ENCODE results near the gene CISH.

CISH gene, protein sequence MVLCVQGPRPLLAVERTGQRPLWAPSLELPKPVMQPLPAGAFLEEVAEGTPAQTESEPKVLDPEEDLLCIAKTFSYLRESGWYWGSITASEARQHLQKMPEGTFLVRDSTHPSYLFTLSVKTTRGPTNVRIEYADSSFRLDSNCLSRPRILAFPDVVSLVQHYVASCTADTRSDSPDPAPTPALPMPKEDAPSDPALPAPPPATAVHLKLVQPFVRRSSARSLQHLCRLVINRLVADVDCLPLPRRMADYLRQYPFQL

GRCh38 chr3:50611464-50612233, at the start of gene CISH:
TSS of gene CISH (minus strand) at chr3:50611774. CDS start at chr3:50611650, 124 bp downstream.
- Histone ChIP-seq H3K4me3 (ENCODE audit: low read depth, low read length) (peak within 1 kb of the TSS; percentile 85), H3K36me3 (ENCODE audit: insufficient read depth, low read length) (no peaks in the 10 kb centered on the region), H3K4me1 (ENCODE audit: control insufficient read depth, insufficient read depth, low read length, unreplicated experiment) (peaks cover 10% of the 10 kb centered on the region), H2AFZ (ENCODE audit: low read length, unreplicated experiment) (peak within 1 kb of the TSS; percentile 79), H3K27ac (ENCODE audit: low read depth, low read length) (no peak within 1 kb of the TSS), H3K27me3 (ENCODE audit: insufficient read depth, low read length) (no peaks in the 10 kb centered on the region), H3K79me2 (ENCODE audit: control insufficient read depth, insufficient read depth, low read length, unreplicated experiment) (peaks cover 2% of the 10 kb centered on the region)

DNA sequence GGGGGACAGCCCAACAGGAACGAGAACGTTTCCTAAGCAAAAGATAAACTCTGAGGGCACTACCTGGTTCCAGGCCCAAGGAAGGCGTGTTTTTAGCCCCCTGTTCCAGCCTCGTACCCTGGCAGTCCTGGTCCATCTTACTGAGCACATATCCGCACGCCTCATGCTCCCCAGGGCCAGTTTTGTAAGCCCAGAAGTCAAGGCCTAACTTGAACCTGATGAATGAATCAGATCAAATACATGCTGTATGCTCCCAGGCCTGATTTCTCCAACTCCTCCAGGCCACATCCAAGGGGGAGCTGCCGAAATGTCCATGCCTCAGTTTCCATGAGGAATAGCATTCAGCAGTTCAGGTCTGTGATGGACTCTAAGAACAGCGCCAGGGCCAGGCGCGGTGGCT, 48.8 kb upstream of the CISH start:
- H3K27ac ChIP-seq (ENCODE audit: low read depth, low read length): no peak overlapping the region
- H3K27me3 ChIP-seq (ENCODE audit: insufficient read depth, low read length): no peaks in the 10 kb centered on the region
- H3K4me1 ChIP-seq (ENCODE audit: control insufficient read depth, insufficient read depth, low read length, unreplicated experiment): no peaks in the 10 kb centered on the region
- no peaks in the 10 kb centered on the region for H3K36me3 ChIP-seq (ENCODE audit: insufficient read depth, low read length)
- no peak overlapping the region for H2AFZ ChIP-seq (ENCODE audit: low read length, unreplicated experiment)
- no peaks in the 10 kb centered on the region for H3K79me2 ChIP-seq (ENCODE audit: control insufficient read depth, insufficient read depth, low read length, unreplicated experiment)
- no peak overlapping the region for H3K4me3 ChIP-seq (ENCODE audit: low read depth, low read length)

DNA sequence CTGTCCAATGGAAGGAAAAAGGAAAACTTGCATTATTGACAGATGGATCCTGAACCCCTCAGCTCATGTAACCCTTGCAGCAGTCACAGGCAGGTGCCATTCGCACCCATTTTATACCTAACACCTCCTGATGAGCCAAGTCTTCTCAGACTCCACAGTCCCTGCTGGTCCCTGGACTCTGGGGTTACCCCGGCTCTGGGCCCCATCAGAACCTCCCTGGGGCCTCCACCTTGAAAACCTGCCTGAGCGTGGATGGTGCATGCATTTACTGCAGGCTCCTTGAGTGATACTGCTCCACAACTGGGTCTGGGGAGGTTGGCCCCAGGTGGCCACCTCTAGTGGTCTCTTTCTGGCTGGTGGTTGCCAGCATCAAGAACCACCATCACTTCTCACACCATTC, 47.3 kb upstream of the CISH start:
- H3K27ac ChIP-seq (ENCODE audit: low read depth, low read length): no peak overlapping the region
- no peaks in the 10 kb centered on the region for H3K27me3 ChIP-seq (ENCODE audit: insufficient read depth, low read length)
- H3K4me3 ChIP-seq (ENCODE audit: low read depth, low read length): no peak overlapping the region
- peaks cover 4% of the 10 kb centered on the region for H3K4me1 ChIP-seq (ENCODE audit: control insufficient read depth, insufficient read depth, low read length, unreplicated experiment)
- H3K36me3 ChIP-seq (ENCODE audit: insufficient read depth, low read length): no peaks in the 10 kb centered on the region
- H2AFZ ChIP-seq (ENCODE audit: low read length, unreplicated experiment): no peak overlapping the region
- H3K79me2 ChIP-seq (ENCODE audit: control insufficient read depth, insufficient read depth, low read length, unreplicated experiment): no peaks in the 10 kb centered on the region

DNA sequence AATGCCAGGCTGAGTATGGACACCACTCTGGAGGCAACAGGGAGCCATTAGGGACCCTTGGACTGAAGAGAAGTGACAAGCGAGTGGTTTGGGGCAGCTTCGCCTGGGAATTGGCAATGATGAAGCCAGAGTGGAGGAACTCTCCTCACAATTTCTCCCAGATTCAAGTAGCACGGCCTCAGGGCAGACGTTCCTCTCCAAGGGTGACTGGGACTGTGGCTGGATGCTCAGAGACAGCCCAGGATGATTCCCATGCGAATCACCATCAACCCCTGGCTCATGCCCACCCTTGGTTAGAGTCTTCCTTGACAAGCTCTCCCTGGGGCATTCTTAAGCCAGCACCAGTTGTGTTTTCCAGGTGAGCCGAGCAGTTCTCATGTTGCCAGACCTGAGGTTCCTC, 46.8 kb upstream of the CISH start:
- Histone ChIP-seq H2AFZ (ENCODE audit: low read length, unreplicated experiment) (no peak overlapping the region), H3K4me3 (ENCODE audit: low read depth, low read length) (no peak overlapping the region), H3K79me2 (ENCODE audit: control insufficient read depth, insufficient read depth, low read length, unreplicated experiment) (no peaks in the 10 kb centered on the region), H3K4me1 (ENCODE audit: control insufficient read depth, insufficient read depth, low read length, unreplicated experiment) (peaks cover 4% of the 10 kb centered on the region), H3K27me3 (ENCODE audit: insufficient read depth, low read length) (no peaks in the 10 kb centered on the region), H3K27ac (ENCODE audit: low read depth, low read length) (no peak overlapping the region), H3K36me3 (ENCODE audit: insufficient read depth, low read length) (no peaks in the 10 kb centered on the region)

DNA sequence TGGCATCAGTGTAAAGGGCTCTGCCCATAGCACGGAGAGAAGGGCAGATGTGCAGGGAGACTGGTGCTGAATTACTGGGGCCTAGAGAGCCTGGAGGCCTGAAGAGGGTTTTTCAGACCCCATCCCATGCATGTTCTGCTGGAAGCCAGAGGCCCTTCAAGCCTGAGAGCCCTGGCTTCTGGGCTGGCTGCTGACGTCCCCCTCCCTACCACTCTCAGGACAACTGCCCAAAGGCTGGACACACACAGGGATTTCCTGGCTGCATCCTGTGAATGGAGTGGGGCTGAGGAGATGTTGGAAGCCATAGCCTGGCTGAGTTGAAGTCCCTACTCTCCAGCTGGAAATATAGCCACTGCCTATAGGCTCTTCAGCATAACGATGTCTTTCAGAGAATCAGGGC, 46.2 kb upstream of the CISH start:
- Histone ChIP-seq H3K27me3 (ENCODE audit: insufficient read depth, low read length) (no peaks in the 10 kb centered on the region), H3K4me3 (ENCODE audit: low read depth, low read length) (no peak overlapping the region), H3K4me1 (ENCODE audit: control insufficient read depth, insufficient read depth, low read length, unreplicated experiment) (peaks cover 4% of the 10 kb centered on the region), H3K36me3 (ENCODE audit: insufficient read depth, low read length) (no peaks in the 10 kb centered on the region), H3K27ac (ENCODE audit: low read depth, low read length) (no peak overlapping the region), H2AFZ (ENCODE audit: low read length, unreplicated experiment) (no peak overlapping the region), H3K79me2 (ENCODE audit: control insufficient read depth, insufficient read depth, low read length, unreplicated experiment) (no peaks in the 10 kb centered on the region)

DNA sequence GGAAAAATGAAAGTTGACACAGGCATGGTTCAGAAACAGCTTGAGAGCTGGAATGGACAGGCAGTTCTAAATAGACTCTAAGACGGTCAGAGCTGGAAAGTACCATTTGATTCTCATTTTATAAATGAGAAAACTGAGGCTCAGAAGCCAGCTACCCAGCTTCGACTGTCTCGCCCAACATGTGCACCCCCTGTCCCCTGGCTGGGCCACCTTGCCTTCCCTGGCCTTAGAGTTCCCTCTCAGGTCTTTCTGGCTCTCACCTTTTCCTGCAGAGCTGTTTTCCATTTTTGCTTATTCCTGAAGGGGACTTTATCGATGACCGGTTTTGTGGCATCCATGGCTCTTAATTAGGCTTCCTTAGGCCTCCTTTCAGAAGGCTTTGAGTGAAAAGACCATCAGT, 45.8 kb upstream of the CISH start:
- Histone ChIP-seq H2AFZ (ENCODE audit: low read length, unreplicated experiment) (no peak overlapping the region), H3K36me3 (ENCODE audit: insufficient read depth, low read length) (no peaks in the 10 kb centered on the region), H3K4me3 (ENCODE audit: low read depth, low read length) (no peak overlapping the region), H3K79me2 (ENCODE audit: control insufficient read depth, insufficient read depth, low read length, unreplicated experiment) (no peaks in the 10 kb centered on the region), H3K4me1 (ENCODE audit: control insufficient read depth, insufficient read depth, low read length, unreplicated experiment) (peaks cover 4% of the 10 kb centered on the region), H3K27me3 (ENCODE audit: insufficient read depth, low read length) (no peaks in the 10 kb centered on the region), H3K27ac (ENCODE audit: low read depth, low read length) (no peak overlapping the region)

GRCh38 chr3:50656417-50657195, 45.0 kb upstream of the CISH start:
- no peaks in the 10 kb centered on the region for H3K27me3 ChIP-seq (ENCODE audit: insufficient read depth, low read length)
- H3K4me3 ChIP-seq (ENCODE audit: low read depth, low read length): no peak overlapping the region
- no peaks in the 10 kb centered on the region for H3K36me3 ChIP-seq (ENCODE audit: insufficient read depth, low read length)
- H3K27ac ChIP-seq (ENCODE audit: low read depth, low read length): no peak overlapping the region
- peaks cover 4% of the 10 kb centered on the region for H3K4me1 ChIP-seq (ENCODE audit: control insufficient read depth, insufficient read depth, low read length, unreplicated experiment)
- H3K79me2 ChIP-seq (ENCODE audit: control insufficient read depth, insufficient read depth, low read length, unreplicated experiment): no peaks in the 10 kb centered on the region
- H2AFZ ChIP-seq (ENCODE audit: low read length, unreplicated experiment): no peak overlapping the region

DNA sequence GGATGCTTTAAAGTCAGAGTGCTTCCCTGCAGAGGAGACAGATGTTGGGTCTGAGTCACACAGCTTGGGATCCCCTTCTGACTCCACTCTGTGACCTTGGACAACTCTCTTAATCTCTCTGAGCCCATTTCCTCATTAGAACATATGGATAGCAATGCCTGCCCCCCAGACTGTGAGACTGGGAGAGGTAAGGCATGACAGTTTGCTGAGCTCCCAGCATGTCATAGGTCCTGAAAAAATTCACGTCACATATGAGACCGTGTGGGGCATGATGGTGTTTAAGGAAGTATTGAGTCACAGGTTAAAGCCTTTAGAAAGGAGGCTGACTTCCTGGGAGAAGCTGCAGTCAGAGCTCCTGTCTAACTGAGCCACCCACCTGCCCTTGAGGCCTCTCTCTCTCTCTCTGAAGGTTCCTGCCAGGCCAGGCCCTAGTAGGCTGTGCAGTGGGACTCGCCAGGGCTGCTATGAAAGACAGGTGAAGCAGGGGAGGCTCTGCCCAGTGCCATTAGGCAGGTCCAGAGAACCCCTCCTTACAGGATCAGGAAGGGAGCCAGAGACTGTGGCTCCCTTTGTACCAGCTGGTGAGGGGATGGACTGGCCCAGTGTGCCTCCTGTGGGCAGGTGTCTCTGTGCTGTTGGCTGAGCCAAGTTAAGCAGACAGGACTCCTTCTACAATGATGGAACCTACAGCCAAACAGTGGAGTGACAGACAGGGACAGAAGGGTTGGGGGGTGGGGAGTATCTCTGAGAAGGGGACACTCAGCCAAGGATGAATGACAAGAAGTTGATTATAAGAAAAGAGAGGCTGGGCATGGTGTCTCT, 43.6 kb upstream of the CISH start:
- Histone ChIP-seq H2AFZ (ENCODE audit: low read length, unreplicated experiment) (no peak overlapping the region), H3K4me1 (ENCODE audit: control insufficient read depth, insufficient read depth, low read length, unreplicated experiment) (peaks cover 4% of the 10 kb centered on the region), H3K27ac (ENCODE audit: low read depth, low read length) (no peak overlapping the region), H3K4me3 (ENCODE audit: low read depth, low read length) (no peak overlapping the region), H3K79me2 (ENCODE audit: control insufficient read depth, insufficient read depth, low read length, unreplicated experiment) (no peaks in the 10 kb centered on the region), H3K36me3 (ENCODE audit: insufficient read depth, low read length) (no peaks in the 10 kb centered on the region), H3K27me3 (ENCODE audit: insufficient read depth, low read length) (no peaks in the 10 kb centered on the region)

DNA sequence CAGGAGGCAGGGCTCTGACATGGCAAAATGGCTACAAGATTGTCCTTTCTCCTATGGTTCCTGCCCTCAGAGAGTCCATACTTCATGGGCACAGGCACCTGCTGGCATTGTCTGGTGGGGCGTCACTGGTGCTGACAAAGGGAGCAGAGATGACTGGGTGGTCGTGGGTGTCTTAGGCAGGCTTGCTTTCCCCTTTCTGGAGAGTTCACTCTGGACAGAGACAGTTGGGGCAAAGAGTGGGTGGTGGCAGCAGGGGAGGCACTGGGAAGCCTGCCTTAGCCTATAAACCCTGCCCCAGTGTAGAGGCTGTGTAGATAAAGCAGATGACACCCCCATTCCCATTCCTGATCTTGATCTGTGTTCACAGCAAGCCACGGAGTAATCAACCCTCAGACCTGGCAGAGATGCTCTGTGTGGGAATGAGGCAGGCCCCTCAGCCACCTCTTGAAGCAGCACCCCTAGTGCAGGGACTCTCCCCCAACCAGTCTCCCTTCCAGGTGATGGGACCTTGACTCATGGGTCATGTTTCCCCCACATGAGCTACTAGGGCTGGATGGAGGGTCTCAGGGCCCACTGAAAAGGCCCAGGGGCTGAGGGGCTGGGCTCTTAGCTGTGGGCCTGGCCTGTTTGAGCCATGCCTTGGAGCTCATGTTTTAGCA, 42.5 kb upstream of the CISH start:
- H3K79me2 ChIP-seq (ENCODE audit: control insufficient read depth, insufficient read depth, low read length, unreplicated experiment): no peaks in the 10 kb centered on the region
- H3K36me3 ChIP-seq (ENCODE audit: insufficient read depth, low read length): no peaks in the 10 kb centered on the region
- no peak overlapping the region for H3K27ac ChIP-seq (ENCODE audit: low read depth, low read length)
- peaks cover 4% of the 10 kb centered on the region for H3K4me1 ChIP-seq (ENCODE audit: control insufficient read depth, insufficient read depth, low read length, unreplicated experiment)
- H3K27me3 ChIP-seq (ENCODE audit: insufficient read depth, low read length): no peaks in the 10 kb centered on the region
- no peak overlapping the region for H3K4me3 ChIP-seq (ENCODE audit: low read depth, low read length)
- no peak overlapping the region for H2AFZ ChIP-seq (ENCODE audit: low read length, unreplicated experiment)

DNA sequence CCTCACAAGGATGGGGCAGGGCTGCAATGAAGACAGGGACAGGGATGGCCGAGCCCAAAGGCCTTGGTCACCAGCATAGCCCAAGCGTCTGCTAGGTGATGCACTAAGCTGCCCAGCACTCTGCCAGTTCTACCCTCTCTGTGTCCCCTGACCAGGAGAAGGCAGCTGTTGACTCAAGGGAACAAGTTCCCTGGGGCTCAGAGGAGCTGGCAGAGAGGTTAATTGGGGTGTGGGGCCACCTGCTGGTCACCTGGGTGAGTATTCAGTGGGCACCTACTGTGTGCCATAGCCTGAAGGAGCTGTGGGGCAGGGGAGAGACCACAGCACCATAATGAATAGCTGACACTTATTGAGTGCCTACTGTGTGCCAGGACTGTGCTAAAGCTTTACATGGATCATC, 41.1 kb upstream of the CISH start:
- Histone ChIP-seq H3K36me3 (ENCODE audit: insufficient read depth, low read length) (no peaks in the 10 kb centered on the region), H2AFZ (ENCODE audit: low read length, unreplicated experiment) (no peak overlapping the region), H3K27me3 (ENCODE audit: insufficient read depth, low read length) (no peaks in the 10 kb centered on the region), H3K4me3 (ENCODE audit: low read depth, low read length) (no peak overlapping the region), H3K79me2 (ENCODE audit: control insufficient read depth, insufficient read depth, low read length, unreplicated experiment) (no peaks in the 10 kb centered on the region), H3K27ac (ENCODE audit: low read depth, low read length) (no peak overlapping the region), H3K4me1 (ENCODE audit: control insufficient read depth, insufficient read depth, low read length, unreplicated experiment) (peaks cover 4% of the 10 kb centered on the region)

Data from ACC112 (cell line).